Ascending aorta (tissue), 2 donors: ENCODE measurements around the gene HDGFL2. TPM values are rescaled to one million over a fixed set of nuclear protein-coding genes. Genes with fewer than 3 reads are reported as not detected.

Experiments used
- DNase-seq, 2 donors: peaks; one replicate each; pipeline ENCODE4 v3.0.0-alpha.2; 2019; ENCODE audit warnings: low spot score in 2 of 2
- H3K27ac ChIP-seq, 2 donors: fragments of 200-600 bp; sonication (generic); one replicate each; pipeline ENCODE4 v1.5.1; 2016 to 2017; ENCODE audit warnings: mild to moderate bottlenecking in 1 of 2
- H3K27me3 ChIP-seq: fragments of 200-600 bp; sonication (generic); one replicate; pipeline ENCODE4 v1.5.1; 2017
- H3K36me3 ChIP-seq, 2 donors: fragments of 200-600 bp; sonication (generic); one replicate each; pipeline ENCODE4 v1.5.1; 2016
- H3K4me1 ChIP-seq, 2 donors: fragments of 200-600 bp; sonication (generic); one replicate each; pipeline ENCODE4 v1.5.1; 2016 to 2017; ENCODE audit warnings: mild to moderate bottlenecking in 1 of 2
- H3K4me3 ChIP-seq, 2 donors: fragments of 200-600 bp; sonication (generic); one replicate each; pipeline ENCODE4 v1.5.1; 2016 to 2017; ENCODE audit warnings: mild to moderate bottlenecking in 1 of 2
- H3K9me3 ChIP-seq, 2 donors: fragments of 200-600 bp; sonication (generic); one replicate each; pipeline ENCODE4 v1.5.1; 2016
- CTCF ChIP-seq, 3 experiments: fragments of 200-600 bp in 2 of 3; fragments of 450-650 bp in 1 of 3; sonication (generic) in 2 of 3; IDR thresholded peaks; one replicate each; pipeline ENCODE4 v1.5.1; 2016 to 2019; ENCODE audit warnings: antibody characterized with exemption in 3 of 3, mild to moderate bottlenecking in 1 of 3, moderate library complexity in 1 of 3
- intact Hi-C: fragments of 100-400 bp; cut with DNase I; formaldehyde crosslinking; loops from one replicate; pipeline ENCODE4 v1.15.1; 2023
- total RNA-seq: library from RNA; depleted of rRNA; stranded (reverse); fragments of >200 nt; gene quantifications from one replicate; pipeline ENCODE4 v1.1.0, GENCODE V29; 2016

HDGFL2 gene
- total RNA-seq, 1 donor from 2014 or later: 15.4 TPM

GRCh38 chr19:4429256-4429655 lies 42.8 kb upstream of the HDGFL2 start:
- intact Hi-C loops: no loop called here
- no peaks in the 10 kb centered on the region for H3K27me3 ChIP-seq

GRCh38 chr19:4429771-4430171 lies 42.3 kb upstream of the HDGFL2 start:
- H3K27me3 ChIP-seq: no peaks in the 10 kb centered on the region
- peaks cover 7 to 12% of the 10 kb centered on the region in 2 donors for H3K36me3 ChIP-seq
- no peak overlapping the region for H3K4me3 ChIP-seq
- no peak for DNase-seq
- H3K9me3 ChIP-seq: no peaks in the 10 kb centered on the region
- intact Hi-C loops: no loop called here
- no peak overlapping the region for H3K27ac ChIP-seq
- TF ChIP-seq CTCF (IDR thresholded peaks at IDR 0.05): no peak
- H3K4me1 ChIP-seq: no peaks in the 10 kb centered on the region

More at GRCh38 chr19:4429256-4429655, 42.8 kb upstream of the HDGFL2 start:
- no peak for TF ChIP-seq CTCF (IDR thresholded peaks at IDR 0.05)
- Histone ChIP-seq H3K4me3 (no peak overlapping the region), H3K27ac (no peak overlapping the region), H3K36me3 (peaks cover 7 to 12% of the 10 kb centered on the region in 2 donors), H3K9me3 (no peaks in the 10 kb centered on the region), H3K4me1 (no peaks in the 10 kb centered on the region)
- no peak for DNase-seq

- intact Hi-C loops: no loop called here
- no peak for DNase-seq
- H3K27ac ChIP-seq: no peak overlapping the region
- H3K9me3 ChIP-seq: no peaks in the 10 kb centered on the region
- TF ChIP-seq CTCF (IDR thresholded peaks at IDR 0.05): no peak
- H3K4me1 ChIP-seq: no peaks in the 10 kb centered on the region
- no peaks in the 10 kb centered on the region for H3K27me3 ChIP-seq
- H3K4me3 ChIP-seq: no peak overlapping the region
- peaks cover 7 to 12% of the 10 kb centered on the region in 2 donors for H3K36me3 ChIP-seq
Measured at GRCh38 chr19:4430760-4431159, 41.3 kb upstream of the HDGFL2 start.

GRCh38 chr19:4431296-4431695 lies 40.8 kb upstream of the HDGFL2 start:
- H3K4me1 ChIP-seq: no peaks in the 10 kb centered on the region
- intact Hi-C loops: no loop called here
- no peak for DNase-seq
- no peaks in the 10 kb centered on the region for H3K9me3 ChIP-seq
- H3K27ac ChIP-seq: no peak overlapping the region
- no peak overlapping the region for H3K4me3 ChIP-seq
- H3K36me3 ChIP-seq: peaks cover 7 to 12% of the 10 kb centered on the region in 2 donors
- TF ChIP-seq CTCF (IDR thresholded peaks at IDR 0.05): no peak
- no peaks in the 10 kb centered on the region for H3K27me3 ChIP-seq

GRCh38 chr19:4431808-4432674 lies 40.1 kb upstream of the HDGFL2 start:
- H3K9me3 ChIP-seq: no peaks in the 10 kb centered on the region
- H3K27ac ChIP-seq: no peak overlapping the region
- no peaks in the 10 kb centered on the region for H3K27me3 ChIP-seq
- intact Hi-C loops: no loop called here
- H3K4me3 ChIP-seq: no peak overlapping the region
- TF ChIP-seq CTCF (IDR thresholded peaks at IDR 0.05): no peak
- DNase-seq: no peak
- H3K36me3 ChIP-seq: peaks cover 7 to 12% of the 10 kb centered on the region in 2 donors
- H3K4me1 ChIP-seq: no peaks in the 10 kb centered on the region
